HPDE6-E6E7 (cell line): Measurements from ENCODE around the gene TTC27.
"Not testable (repeated sequence)": the region's sequence is repeated elsewhere in the genome, so short reads cannot be mapped to it uniquely, and the experiment has no call there.

Experiments used
- DNase-seq: peaks from one replicate; pipeline ENCODE4 v3.0.0; 2011; ENCODE audit warnings: missing footprints; ENCODE audit errors: extremely low spot score

Gene TTC27

DNA sequence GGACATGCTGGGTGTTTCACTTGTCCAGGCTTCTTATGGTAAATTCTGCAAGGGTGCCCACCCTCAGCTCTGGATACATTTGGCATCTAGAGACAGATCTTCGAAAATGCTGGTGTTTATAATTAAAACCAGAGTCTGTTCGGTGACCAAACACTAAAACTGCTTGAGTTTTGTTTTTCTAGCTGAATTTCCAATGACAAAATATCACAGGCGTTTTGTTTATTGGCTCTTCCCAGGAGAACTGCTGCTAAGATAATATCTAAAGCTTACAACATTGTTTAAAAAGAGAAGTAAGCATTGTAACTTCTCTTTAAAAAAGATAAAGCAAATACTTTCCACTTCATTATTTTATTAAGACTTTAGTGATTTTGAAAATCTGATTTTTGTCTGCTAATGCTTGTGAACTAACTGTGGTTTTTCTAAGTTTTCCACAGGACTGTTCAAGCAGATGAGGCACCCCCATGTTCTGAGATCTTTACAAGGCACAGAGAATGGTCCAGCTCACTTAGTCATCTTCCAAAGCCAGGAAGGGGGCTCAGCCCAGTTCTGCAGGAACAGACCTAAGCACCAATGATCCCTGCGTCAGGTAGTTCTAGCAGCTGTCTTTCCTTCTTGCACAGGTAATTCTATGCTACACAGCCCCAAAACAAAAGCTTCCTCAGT is 224.1 kb downstream of the TTC27 start:
- no peak for DNase-seq

DNA sequence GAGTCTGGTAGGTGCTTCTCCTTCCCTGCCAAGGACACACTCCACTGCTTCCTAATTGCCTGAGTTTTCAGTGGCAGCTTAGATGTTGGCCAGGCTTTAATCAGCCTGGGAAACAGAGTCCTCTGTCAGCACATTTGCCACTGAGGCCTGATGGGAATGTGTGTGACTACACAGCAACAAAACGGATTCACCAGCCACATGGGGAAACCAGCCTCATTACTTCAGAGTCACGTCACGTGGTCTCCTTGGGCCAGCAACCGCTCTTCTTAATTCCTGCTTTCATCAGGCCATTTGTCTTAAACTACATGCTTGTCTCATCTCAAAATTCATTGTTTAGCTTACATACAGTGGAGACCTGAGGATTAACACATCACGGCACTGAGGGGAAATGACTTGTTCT is 225.0 kb downstream of the TTC27 start:
- DNase-seq = no peak

DNA sequence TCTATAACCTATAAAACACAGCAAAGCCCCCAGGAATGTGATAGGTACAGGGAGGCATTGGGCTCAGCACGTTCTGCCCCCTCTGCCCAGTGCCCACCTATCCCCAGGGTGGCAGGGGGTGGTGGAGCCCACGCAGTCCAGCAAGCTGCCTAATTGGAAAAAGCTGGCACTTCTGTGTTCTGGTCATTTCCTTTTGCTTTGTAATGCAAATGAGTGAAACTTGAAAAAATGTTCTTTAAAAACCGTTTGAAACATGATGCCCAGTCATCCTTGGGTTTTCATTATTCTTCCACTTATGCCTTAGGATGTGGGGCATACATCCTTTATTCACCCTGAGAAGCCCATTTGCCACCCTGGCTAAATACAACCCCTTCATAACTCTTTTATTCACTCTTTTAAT is 229.0 kb downstream of the TTC27 start:
- DNase-seq = no peak

DNA sequence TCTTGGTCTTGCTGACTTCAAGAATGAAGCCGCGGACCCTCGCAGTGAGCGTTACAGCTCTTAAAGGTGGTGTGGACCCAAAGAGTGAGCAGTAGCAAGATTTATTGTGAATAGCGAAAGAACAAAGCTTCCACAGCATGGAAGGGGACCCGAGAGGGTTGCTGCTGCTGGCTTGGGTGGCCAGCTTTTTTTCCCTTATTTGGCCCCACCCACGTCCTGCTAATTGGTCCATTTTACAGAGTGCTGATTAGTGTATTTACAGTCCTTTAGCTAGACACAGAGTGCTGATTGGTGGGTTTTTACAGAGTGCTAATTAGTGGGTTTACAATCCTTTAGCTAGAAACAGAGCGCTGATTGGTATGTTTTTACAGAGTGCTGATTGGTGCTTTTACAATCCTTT is 230.9 kb downstream of the TTC27 start:
- no peak for DNase-seq

DNA sequence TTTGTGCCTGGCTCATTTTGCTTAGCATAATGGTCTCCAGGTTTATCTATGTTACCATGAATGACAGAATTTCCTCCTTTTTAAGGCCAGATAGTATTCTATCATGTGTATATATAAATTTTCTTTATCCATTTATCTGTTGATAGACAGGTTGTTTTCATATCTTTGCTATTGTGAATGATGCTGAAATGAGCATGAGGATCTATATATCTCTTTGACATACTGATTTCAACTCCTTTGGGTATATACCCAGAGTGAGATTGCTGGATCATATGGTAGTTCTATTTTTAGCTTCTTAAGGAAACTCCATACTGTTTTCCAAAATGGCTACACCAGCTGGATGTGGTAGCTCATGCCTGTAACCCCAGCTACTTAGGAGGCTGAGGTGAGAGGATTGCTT is 232.5 kb downstream of the TTC27 start:
- no peak for DNase-seq

DNA sequence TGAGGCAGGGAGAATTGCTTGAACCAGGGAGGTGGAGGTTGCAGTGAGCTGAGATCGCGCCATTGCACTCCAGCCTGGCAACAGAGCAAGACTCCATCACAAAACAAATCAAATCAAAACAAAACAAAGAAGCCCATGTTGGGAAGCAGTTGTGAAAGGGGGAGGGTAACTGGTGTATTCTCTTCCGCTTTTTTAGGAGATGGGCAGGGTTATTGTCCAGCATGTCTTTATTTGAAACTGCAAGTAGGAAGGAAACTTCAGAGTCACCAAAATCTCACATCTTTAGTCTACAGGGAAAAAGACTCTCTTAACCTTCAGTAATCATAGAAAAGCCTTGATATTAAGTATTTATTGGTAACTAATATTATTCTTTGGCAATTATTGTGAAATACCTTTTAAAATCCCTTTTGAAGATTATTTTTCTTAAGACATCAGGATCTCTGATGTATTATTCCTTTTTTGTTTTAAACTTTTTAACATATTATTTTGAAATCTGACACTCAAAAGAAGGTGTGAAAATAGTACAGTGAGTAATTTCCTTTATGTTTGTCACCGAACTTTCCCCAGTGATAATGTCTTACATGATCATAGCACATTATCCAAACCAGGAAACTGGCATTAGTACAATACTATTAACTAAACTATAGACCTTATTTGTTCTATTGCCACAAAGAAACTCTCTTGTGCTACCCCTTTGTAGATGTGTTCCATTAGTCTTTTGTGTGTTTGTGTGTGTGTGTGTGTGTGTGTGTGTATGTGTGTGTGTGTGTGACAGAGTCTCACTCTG is 234.6 kb downstream of the TTC27 start:
- no peak for DNase-seq

DNA sequence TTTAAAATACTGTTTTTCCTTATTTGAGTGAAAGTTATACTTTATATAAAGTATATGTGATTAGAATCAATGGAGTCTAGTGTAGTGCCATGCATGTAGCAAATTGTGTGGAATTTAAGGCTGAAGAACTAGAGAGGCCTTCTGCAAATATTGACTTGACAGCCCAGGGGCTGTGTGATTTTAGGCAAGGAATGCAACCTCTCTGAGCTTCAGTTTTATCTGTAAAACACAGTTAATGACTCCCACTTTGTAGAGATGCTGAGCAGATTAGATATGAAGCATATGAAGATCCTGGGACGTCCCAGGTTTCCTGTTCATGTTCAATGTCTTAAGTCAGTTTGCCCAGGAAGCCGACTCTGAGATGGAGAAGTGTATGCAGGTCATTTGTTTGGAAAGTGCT is 235.5 kb downstream of the TTC27 start:
- no peak for DNase-seq

DNA sequence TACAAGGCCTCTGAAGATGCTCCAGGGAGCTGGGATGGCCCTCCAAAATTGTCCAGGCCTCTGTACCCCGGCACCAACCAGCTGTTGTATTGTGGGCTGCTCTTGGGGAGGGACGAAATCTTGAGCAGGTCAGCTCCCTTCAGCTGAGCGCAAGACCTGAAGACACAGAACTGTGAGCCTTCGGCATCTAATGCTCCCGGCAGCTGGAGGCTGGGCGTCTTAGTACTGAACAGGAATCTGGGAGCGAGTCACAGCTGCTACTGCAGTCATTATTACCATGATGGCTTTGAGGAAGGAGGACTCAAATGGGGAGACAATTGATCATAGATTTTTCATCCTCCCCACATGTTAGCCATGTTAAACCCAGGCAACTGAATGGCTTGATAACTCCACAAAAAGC is 236.0 kb downstream of the TTC27 start:
- no peak for DNase-seq

DNA sequence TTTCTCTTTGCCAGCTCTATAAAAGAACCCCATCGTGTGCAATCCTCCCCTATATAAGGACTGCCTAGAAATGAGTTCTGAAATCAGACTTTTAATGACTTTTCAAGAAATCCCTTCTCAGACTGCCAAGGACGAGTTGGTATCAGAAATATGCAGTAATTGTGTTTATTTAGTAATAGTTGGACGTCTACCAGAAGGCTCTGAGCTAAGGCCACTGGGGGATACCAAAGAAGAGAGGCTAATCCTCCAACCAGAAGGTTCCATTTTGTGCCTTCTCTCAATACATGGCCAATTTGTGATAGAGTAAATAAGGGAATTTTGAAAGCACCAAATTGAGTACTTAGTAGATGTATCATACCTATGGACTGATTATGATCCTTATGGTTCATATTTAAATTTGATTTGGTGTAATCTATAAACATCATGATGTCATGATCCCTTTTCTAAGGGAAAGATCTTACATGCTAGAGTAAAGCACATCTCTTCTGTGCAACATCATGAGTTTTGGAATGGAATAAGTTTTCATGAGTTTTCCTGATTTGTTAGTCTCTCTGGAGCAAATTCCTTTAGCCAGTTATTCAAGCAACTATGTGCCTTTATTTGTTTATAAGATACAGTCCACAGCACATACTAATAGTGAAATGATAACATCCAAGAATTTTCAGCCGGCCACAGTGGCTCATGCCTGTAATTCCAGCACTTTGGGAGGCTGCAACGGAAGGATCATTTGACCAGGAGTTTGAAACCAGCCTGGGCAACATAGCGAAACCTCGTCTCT is 236.7 kb downstream of the TTC27 start:
- DNase-seq = no peak

DNA sequence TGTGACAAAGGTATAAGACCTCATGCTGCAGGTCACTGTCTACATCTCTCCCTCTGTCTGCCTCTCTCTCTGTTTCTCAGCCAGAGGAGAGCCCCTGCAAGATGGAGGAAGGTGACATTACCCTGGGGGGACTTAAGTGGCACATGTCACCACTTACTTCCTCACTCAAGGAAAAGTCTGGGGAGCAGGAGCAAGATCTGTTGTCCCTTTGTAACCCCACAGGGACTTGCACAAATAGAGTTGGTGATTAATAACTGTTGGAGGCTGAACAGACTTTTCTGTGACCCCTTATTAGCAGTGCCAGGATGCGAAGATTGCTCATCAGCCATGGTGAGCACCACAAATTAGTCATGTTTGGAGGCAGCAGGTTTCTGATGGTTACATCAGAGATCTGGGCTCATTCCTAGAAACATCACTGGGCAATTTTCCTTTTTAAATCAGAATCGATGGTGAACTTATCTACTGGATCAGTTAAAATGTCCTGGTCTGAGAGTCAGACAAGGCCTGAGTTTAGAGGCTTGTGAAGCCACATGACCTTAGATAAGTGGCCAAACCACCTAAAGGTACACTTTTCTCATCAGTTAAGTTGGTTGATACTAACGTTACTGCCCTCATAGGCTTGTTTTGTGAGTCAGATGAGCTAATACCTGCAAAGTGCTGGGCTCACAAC is 237.7 kb downstream of the TTC27 start:
- DNase-seq = peak; percentile 80

DNA sequence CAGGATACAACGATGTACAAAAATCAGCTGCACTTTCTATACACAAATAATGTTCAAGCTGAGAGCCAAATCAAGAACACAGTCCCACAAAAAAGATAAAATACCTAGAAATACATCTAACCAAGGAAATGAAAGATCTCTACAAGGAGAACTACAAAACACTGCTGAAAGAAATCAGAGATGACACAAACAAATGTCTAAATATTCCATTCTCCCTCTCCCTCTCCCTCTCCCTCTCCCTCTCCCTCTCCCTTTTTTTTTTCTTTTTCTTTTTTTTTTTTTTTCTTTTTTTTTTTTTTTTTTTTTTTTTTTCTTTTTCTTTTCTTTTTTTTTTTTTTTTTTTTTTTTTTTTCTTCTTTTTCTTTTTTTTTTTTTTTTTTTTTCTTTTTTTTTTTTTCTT is 238.6 kb downstream of the TTC27 start:
- not testable (repeated sequence) for DNase-seq
